Measurements from ENCODE around the gene GSE1. TPM values are rescaled to one million over a fixed set of nuclear protein-coding genes. Genes with fewer than 3 reads are reported as not detected.

Gene GSE1
- total RNA-seq, 4 donors from 2014 or later: 23.4 to 65.5 (median 52.5) TPM

- peaks cover 0 to 51% of the 10 kb centered on the region in 2 donors for H3K36me3 ChIP-seq
- 73% methylated on average over 5 of the region's 42 CpGs; no CpG with 5 or more reads in 1 of the 2 donors for WGBS, 2 donors (ENCODE audit: low coverage in 1 of 2)
- ATAC-seq: no peak
These were observed 37.9 kb downstream of the GSE1 start for GRCh38 chr16:85650844-85651628.

GRCh38 chr16:85651629-85652430 is 38.7 kb downstream of the GSE1 start:
- Histone ChIP-seq H3K36me3 (peaks cover 0 to 59% of the 10 kb centered on the region in 2 donors), H3K4me1 (peaks cover 0 to 44% (median 21%) of the 10 kb centered on the region in 3 donors), H3K27ac (peak overlapping the region in 3 of 4 donors; percentile 83 to 88 (median 84)), H3K4me3 (peak overlapping the region in 1 of 2 donors; percentile 21), H3K9me3 (no peaks in the 10 kb centered on the region), H3K27me3 (no peaks in the 10 kb centered on the region)
- peak; percentile 1 for ATAC-seq
- TF ChIP-seq POLR2AphosphoS5 (IDR thresholded peaks at IDR 0.05) (no peak), CTCF (IDR thresholded peaks at IDR 0.05) (no peak), EP300 (IDR thresholded peaks at IDR 0.05) (no peak), POLR2A (IDR thresholded peaks at IDR 0.05) (no peak)
- WGBS, 2 donors (ENCODE audit: low coverage in 1 of 2): 50% methylated on average over 2 of the region's 27 CpGs; no CpG with 5 or more reads in 1 of the 2 donors

More at GRCh38 chr16:85650844-85651628, 37.9 kb downstream of the GSE1 start:
- Histone ChIP-seq H3K27ac (peak overlapping the region in 3 of 4 donors; percentile 83 to 88 (median 84)), H3K4me1 (peaks cover 0 to 44% (median 21%) of the 10 kb centered on the region in 3 donors), H3K27me3 (no peaks in the 10 kb centered on the region), H3K4me3 (no peak overlapping the region), H3K9me3 (no peaks in the 10 kb centered on the region)
- TF ChIP-seq EP300 (IDR thresholded peaks at IDR 0.05) (no peak), POLR2AphosphoS5 (IDR thresholded peaks at IDR 0.05) (no peak), POLR2A (IDR thresholded peaks at IDR 0.05) (no peak), CTCF (IDR thresholded peaks at IDR 0.05) (no peak)

GRCh38 chr16:85652431-85653221 is 39.5 kb downstream of the GSE1 start:
- Histone ChIP-seq H3K4me1 (peaks cover 0 to 44% (median 21%) of the 10 kb centered on the region in 3 donors), H3K36me3 (peaks cover 0 to 66% of the 10 kb centered on the region in 2 donors), H3K9me3 (no peaks in the 10 kb centered on the region), H3K4me3 (peak overlapping the region in 1 of 2 donors; percentile 21), H3K27me3 (no peaks in the 10 kb centered on the region), H3K27ac (peak overlapping the region; percentile 54 to 88 (median 84))
- TF ChIP-seq EP300 (IDR thresholded peaks at IDR 0.05) (no peak), POLR2A (IDR thresholded peaks at IDR 0.05) (no peak), CTCF (IDR thresholded peaks at IDR 0.05) (no peak), POLR2AphosphoS5 (IDR thresholded peaks at IDR 0.05) (no peak)
- ATAC-seq: peak; percentile 84
- WGBS, 2 donors (ENCODE audit: low coverage in 1 of 2): no CpG with 5 or more reads among the region's 35 CpGs

- TF ChIP-seq CTCF (IDR thresholded peaks at IDR 0.05) (no peak), POLR2A (IDR thresholded peaks at IDR 0.05) (no peak)
- Histone ChIP-seq H3K4me1 (peaks cover 0 to 44% (median 21%) of the 10 kb centered on the region in 3 donors), H3K4me3 (no peak overlapping the region), H3K27me3 (no peaks in the 10 kb centered on the region), H3K27ac (peak overlapping the region; percentile 5 to 88 (median 78)), H3K36me3 (peaks cover 0 to 66% of the 10 kb centered on the region in 2 donors), H3K9me3 (no peaks in the 10 kb centered on the region)
- ATAC-seq: no peak
- WGBS, 2 donors (ENCODE audit: low coverage in 1 of 2): no CpG with 5 or more reads among the region's 21 CpGs
These were observed 40.3 kb downstream of the GSE1 start for GRCh38 chr16:85653290-85653891.
